LNCaP clone FGC (cell line): ENCODE results near the gene AXL.
"Not testable (repeated sequence)": the region's sequence is repeated elsewhere in the genome, so short reads cannot be mapped to it uniquely, and the experiment has no call there.

Experiments used
- DNase-seq: peaks from one replicate; pipeline ENCODE4 v3.0.0-alpha.2; 2011; ENCODE audit warnings: low read depth
- H3K4me3 ChIP-seq: 2 replicates; pipeline ENCODE4 v1.5.1; 2011; ENCODE audit warnings: mild to moderate bottlenecking, low read depth, low read length, control low read depth
- CTCF ChIP-seq: IDR thresholded peaks from 2 replicates; pipeline ENCODE4 v1.5.1; 2012; ENCODE audit warnings: mild to moderate bottlenecking; ENCODE audit not compliant: control insufficient read depth, insufficient read depth; ENCODE audit errors: extremely low read depth

Gene AXL

GRCh38 chr19:41218615-41219507 lies at the start of gene AXL:
Gene AXL, plus strand, starts transcription at chr19:41219223. Its CDS starts 170 bp downstream, at chr19:41219393.
- no peak for DNase-seq
- TF ChIP-seq CTCF: no peak
- no peak within 1 kb of the TSS for H3K4me3 ChIP-seq

- DNase-seq: no peak
- no peak for TF ChIP-seq CTCF
- H3K4me3 ChIP-seq: no peak overlapping the region
Observed at GRCh38 chr19:41172297-41173164, 46.5 kb upstream of the AXL start.

GRCh38 chr19:41174297-41174928 lies 44.6 kb upstream of the AXL start:
- no peak overlapping the region for H3K4me3 ChIP-seq
- DNase-seq: no peak

GRCh38 chr19:41175801-41176777 lies 42.9 kb upstream of the AXL start:
- TF ChIP-seq CTCF: no peak
- H3K4me3 ChIP-seq: no peak overlapping the region
- DNase-seq: no peak

More at GRCh38 chr19:41174297-41174928, 44.6 kb upstream of the AXL start:
- TF ChIP-seq CTCF: no peak

GRCh38 chr19:41180173-41180572 lies 38.9 kb upstream of the AXL start:
- not testable (repeated sequence) for H3K4me3 ChIP-seq, DNase-seq

- no peak overlapping the region for H3K4me3 ChIP-seq
- TF ChIP-seq CTCF: no peak
- DNase-seq: no peak
Observed at GRCh38 chr19:41186971-41187883, 31.8 kb upstream of the AXL start.
